Measurements from ENCODE around the gene BOLA2B.

BOLA2B gene

DNA sequence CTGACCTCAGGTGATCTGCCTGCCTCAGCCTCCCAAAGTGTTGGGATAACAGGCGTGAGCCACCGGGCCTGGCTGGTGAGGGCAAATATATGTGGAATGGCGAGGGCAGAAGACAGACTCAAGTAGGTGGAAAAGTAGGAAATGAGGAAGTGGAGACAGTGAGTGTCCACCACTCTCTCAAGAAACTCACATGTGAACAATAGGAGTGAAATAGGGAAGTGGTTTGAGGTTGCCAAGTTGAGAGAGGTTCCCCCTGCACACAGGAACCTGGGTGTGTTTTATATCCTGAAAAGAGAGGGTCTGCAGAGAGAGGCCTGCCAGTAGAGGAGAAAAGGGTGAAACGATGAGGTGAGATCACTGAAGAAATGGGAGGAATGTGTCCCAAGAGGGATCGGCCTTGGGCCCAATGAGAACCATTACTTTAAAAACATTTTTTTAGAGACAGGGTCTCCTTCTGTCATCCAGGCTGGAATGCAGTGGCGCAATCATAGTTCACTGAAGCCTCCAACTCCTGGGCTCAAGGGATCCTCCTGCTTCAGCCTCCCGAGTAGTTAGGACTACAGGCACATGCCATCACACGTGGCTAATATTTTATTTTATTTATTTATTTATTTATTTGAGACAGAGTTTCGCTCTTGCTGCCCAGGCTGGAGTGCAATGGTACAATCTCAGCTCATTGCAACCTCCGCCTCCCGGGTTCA, 27.1 kb downstream of the BOLA2B start:
- no peaks in the 10 kb centered on the region for H3K27me3 ChIP-seq (ENCODE audit: control insufficient read depth in 1 of 2, insufficient read depth in 2 of 2, low read length in 2 of 2)
- H3K9me3 ChIP-seq (ENCODE audit: control insufficient read depth in 1 of 2, low read length in 2 of 2): no peaks in the 10 kb centered on the region
- no peak overlapping the region for H3K27ac ChIP-seq (ENCODE audit: low read depth, low read length)
- H3K9ac ChIP-seq (ENCODE audit: low read depth in 1 of 2, low read length in 2 of 2): no peak overlapping the region
- no peaks in the 10 kb centered on the region for H3K36me3 ChIP-seq (ENCODE audit: control insufficient read depth in 1 of 2, insufficient read depth in 2 of 2, low read length in 2 of 2)
- H3K4me3 ChIP-seq (ENCODE audit: low read depth in 1 of 2, low read length in 2 of 2): no peak overlapping the region
- H3K4me1 ChIP-seq (ENCODE audit: control insufficient read depth in 1 of 2, insufficient read depth in 2 of 2, low read length in 2 of 2): no peaks in the 10 kb centered on the region

DNA sequence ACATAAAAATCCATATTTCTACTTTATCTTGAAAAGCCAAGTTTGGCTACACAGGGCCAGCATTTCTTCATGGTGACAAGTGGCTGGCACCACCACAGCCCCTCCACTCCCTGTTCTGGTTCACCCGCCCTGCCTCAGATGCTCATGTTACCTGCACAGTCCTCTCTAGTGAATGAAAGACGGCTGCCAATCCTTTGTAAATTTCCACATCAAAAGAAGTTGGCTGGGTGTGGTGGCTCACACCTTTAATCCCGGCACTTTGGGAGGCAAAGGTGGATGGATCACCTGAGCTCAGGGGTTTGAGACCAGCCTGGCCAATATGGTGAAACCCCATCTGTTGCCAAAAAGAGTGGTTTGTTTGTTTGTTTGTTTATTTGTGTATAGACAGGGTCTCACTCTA, 29.9 kb downstream of the BOLA2B start:
- H3K27me3 ChIP-seq (ENCODE audit: control insufficient read depth in 1 of 2, insufficient read depth in 2 of 2, low read length in 2 of 2): no peaks in the 10 kb centered on the region
- no peak overlapping the region for H3K4me3 ChIP-seq (ENCODE audit: low read depth in 1 of 2, low read length in 2 of 2)
- H3K4me1 ChIP-seq (ENCODE audit: control insufficient read depth in 1 of 2, insufficient read depth in 2 of 2, low read length in 2 of 2): no peaks in the 10 kb centered on the region

DNA sequence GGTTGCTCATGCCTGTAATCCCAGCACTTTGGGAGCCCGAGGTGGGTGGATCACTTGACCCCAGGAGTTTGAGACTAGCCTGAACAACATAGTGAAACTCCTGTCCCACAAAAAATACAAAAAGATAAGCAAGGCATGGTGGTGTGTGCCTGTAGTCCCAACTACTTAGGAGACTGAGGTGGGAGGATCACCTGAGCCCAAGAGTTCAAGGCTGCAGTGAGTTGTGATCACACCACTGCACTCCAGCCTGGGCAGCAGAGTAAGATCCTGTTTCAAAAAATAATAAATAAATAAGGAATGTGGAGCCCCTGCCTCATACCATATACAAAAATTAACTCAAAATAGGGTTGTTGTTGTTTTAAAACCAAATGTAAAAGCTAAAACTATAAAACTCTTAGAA, 36.3 kb downstream of the BOLA2B start:
- H3K9me3 ChIP-seq (ENCODE audit: control insufficient read depth in 1 of 2, low read length in 2 of 2): no peaks in the 10 kb centered on the region
- H3K27ac ChIP-seq (ENCODE audit: low read depth, low read length): no peak overlapping the region
- H3K9ac ChIP-seq (ENCODE audit: low read depth in 1 of 2, low read length in 2 of 2): no peak overlapping the region
- no peaks in the 10 kb centered on the region for H3K4me1 ChIP-seq (ENCODE audit: control insufficient read depth in 1 of 2, insufficient read depth in 2 of 2, low read length in 2 of 2)
- H3K36me3 ChIP-seq (ENCODE audit: control insufficient read depth in 1 of 2, insufficient read depth in 2 of 2, low read length in 2 of 2): no peaks in the 10 kb centered on the region
- H3K4me3 ChIP-seq (ENCODE audit: low read depth in 1 of 2, low read length in 2 of 2): no peak overlapping the region
- H3K27me3 ChIP-seq (ENCODE audit: control insufficient read depth in 1 of 2, insufficient read depth in 2 of 2, low read length in 2 of 2): no peaks in the 10 kb centered on the region

More for the DNA sequence above, 29.9 kb downstream of the BOLA2B start:
- Histone ChIP-seq H3K9me3 (ENCODE audit: control insufficient read depth in 1 of 2, low read length in 2 of 2) (no peaks in the 10 kb centered on the region), H3K36me3 (ENCODE audit: control insufficient read depth in 1 of 2, insufficient read depth in 2 of 2, low read length in 2 of 2) (no peaks in the 10 kb centered on the region), H3K27ac (ENCODE audit: low read depth, low read length) (no peak overlapping the region), H3K9ac (ENCODE audit: low read depth in 1 of 2, low read length in 2 of 2) (no peak overlapping the region)

DNA sequence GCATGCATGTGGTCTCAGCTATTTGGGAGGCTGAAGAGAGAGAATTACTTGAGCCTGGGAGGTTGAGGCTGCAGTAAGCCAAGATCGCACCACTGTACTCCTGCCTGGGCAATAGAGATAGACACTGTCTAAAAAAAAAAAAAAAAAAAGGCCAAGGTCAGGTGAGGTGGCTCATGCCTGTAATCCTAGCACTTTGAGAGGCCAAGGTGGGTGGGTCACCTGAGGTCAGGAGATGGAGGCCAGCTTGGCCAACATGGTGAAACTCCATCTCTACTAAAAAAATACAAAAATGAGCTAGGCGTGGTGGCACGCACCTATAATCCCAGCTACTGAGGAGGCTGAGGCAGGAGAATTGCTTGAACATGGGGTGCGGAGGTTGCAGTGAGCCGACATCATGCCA, 38.3 kb downstream of the BOLA2B start:
- Histone ChIP-seq H3K9me3 (ENCODE audit: control insufficient read depth in 1 of 2, low read length in 2 of 2) (no peaks in the 10 kb centered on the region), H3K9ac (ENCODE audit: low read depth in 1 of 2, low read length in 2 of 2) (no peak overlapping the region), H3K4me1 (ENCODE audit: control insufficient read depth in 1 of 2, insufficient read depth in 2 of 2, low read length in 2 of 2) (no peaks in the 10 kb centered on the region), H3K27ac (ENCODE audit: low read depth, low read length) (no peak overlapping the region), H3K4me3 (ENCODE audit: low read depth in 1 of 2, low read length in 2 of 2) (no peak overlapping the region), H3K36me3 (ENCODE audit: control insufficient read depth in 1 of 2, insufficient read depth in 2 of 2, low read length in 2 of 2) (no peaks in the 10 kb centered on the region), H3K27me3 (ENCODE audit: control insufficient read depth in 1 of 2, insufficient read depth in 2 of 2, low read length in 2 of 2) (no peaks in the 10 kb centered on the region)

DNA sequence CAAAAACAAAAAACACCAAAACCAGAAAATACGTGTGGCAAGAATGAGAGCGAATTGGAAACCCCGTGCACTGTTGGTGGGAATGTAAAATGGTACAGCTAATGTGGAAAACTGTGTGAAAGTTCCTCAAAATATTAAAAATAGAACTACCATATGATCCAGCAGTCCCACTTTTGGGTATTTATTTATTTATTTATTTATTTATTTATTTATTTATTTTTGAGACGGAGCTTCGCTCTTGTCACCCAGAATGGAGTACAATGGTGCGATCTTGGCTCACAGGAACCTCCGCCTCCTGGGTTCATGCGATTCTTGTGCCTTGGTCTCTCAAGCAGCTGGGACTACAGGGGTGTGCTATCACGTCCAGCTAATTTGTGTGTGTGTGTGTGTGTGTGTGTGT, 40.9 kb downstream of the BOLA2B start:
- Histone ChIP-seq H3K4me3 (ENCODE audit: low read depth in 1 of 2, low read length in 2 of 2) (no peak overlapping the region), H3K27ac (ENCODE audit: low read depth, low read length) (no peak overlapping the region), H3K9ac (ENCODE audit: low read depth in 1 of 2, low read length in 2 of 2) (no peak overlapping the region), H3K9me3 (ENCODE audit: control insufficient read depth in 1 of 2, low read length in 2 of 2) (peaks cover 0 to 11% of the 10 kb centered on the region in 2 donors), H3K36me3 (ENCODE audit: control insufficient read depth in 1 of 2, insufficient read depth in 2 of 2, low read length in 2 of 2) (no peaks in the 10 kb centered on the region), H3K27me3 (ENCODE audit: control insufficient read depth in 1 of 2, insufficient read depth in 2 of 2, low read length in 2 of 2) (no peaks in the 10 kb centered on the region), H3K4me1 (ENCODE audit: control insufficient read depth in 1 of 2, insufficient read depth in 2 of 2, low read length in 2 of 2) (no peaks in the 10 kb centered on the region)

DNA sequence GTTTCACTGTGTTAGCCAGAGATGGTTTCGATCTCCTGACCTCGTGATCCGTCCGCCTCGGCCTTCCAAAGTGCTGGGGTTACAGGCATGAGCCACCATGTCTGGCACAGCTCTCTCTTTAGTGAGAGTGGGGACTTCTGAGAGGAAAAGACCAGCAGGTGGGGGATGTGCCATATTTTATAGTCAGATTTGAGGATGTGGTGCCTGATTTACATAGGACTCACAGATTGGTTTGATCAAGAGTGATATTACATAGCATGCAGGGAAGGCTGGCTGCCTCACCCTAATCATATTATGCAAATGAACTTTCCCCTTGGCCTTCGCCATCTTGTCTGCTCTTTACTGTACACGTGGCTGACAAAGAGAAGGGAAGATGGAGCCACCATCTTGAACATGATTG, 42.4 kb downstream of the BOLA2B start:
- no peaks in the 10 kb centered on the region for H3K27me3 ChIP-seq (ENCODE audit: control insufficient read depth in 1 of 2, insufficient read depth in 2 of 2, low read length in 2 of 2)
- H3K4me3 ChIP-seq (ENCODE audit: low read depth in 1 of 2, low read length in 2 of 2): no peak overlapping the region
- H3K9me3 ChIP-seq (ENCODE audit: control insufficient read depth in 1 of 2, low read length in 2 of 2): peaks cover 0 to 11% of the 10 kb centered on the region in 2 donors
- no peak overlapping the region for H3K9ac ChIP-seq (ENCODE audit: low read depth in 1 of 2, low read length in 2 of 2)
- no peak overlapping the region for H3K27ac ChIP-seq (ENCODE audit: low read depth, low read length)
- H3K4me1 ChIP-seq (ENCODE audit: control insufficient read depth in 1 of 2, insufficient read depth in 2 of 2, low read length in 2 of 2): no peaks in the 10 kb centered on the region
- H3K36me3 ChIP-seq (ENCODE audit: control insufficient read depth in 1 of 2, insufficient read depth in 2 of 2, low read length in 2 of 2): no peaks in the 10 kb centered on the region

DNA sequence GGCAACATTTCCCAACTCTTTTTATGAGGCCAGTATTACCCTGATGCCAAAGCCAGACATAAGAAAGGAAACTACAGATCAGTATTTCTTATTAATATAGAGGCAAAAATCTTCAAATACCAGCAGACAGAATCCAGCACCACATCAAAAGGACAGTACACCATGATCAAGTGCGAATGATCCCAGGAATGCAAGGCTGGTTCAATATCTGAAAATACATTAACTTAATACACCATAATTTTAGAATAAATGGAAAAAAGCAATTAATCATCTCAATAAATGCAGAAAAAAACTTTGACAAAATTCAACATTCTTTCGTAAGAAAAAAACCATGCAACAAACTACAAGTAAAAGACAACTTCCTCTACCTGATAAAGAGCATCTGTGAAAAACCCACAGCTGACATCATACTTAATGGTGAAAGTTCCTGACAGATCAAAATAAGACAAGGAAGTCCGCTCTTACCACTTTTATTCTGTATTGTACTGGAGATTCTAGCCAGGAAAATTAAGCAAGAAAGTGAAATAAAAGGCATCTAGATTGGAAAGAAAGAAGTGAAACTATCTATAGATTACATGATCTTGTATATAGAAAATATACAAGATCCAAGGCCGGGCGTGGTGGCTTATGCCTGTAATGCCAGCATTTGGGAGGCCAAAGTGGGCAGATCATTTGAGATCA, 44.1 kb downstream of the BOLA2B start:
- H3K36me3 ChIP-seq (ENCODE audit: control insufficient read depth in 1 of 2, insufficient read depth in 2 of 2, low read length in 2 of 2): no peaks in the 10 kb centered on the region
- no peak overlapping the region for H3K9ac ChIP-seq (ENCODE audit: low read depth in 1 of 2, low read length in 2 of 2)
- H3K4me1 ChIP-seq (ENCODE audit: control insufficient read depth in 1 of 2, insufficient read depth in 2 of 2, low read length in 2 of 2): no peaks in the 10 kb centered on the region
- no peak overlapping the region for H3K27ac ChIP-seq (ENCODE audit: low read depth, low read length)
- H3K9me3 ChIP-seq (ENCODE audit: control insufficient read depth in 1 of 2, low read length in 2 of 2): peaks cover 0 to 11% of the 10 kb centered on the region in 2 donors
- H3K4me3 ChIP-seq (ENCODE audit: low read depth in 1 of 2, low read length in 2 of 2): no peak overlapping the region
- no peaks in the 10 kb centered on the region for H3K27me3 ChIP-seq (ENCODE audit: control insufficient read depth in 1 of 2, insufficient read depth in 2 of 2, low read length in 2 of 2)

DNA sequence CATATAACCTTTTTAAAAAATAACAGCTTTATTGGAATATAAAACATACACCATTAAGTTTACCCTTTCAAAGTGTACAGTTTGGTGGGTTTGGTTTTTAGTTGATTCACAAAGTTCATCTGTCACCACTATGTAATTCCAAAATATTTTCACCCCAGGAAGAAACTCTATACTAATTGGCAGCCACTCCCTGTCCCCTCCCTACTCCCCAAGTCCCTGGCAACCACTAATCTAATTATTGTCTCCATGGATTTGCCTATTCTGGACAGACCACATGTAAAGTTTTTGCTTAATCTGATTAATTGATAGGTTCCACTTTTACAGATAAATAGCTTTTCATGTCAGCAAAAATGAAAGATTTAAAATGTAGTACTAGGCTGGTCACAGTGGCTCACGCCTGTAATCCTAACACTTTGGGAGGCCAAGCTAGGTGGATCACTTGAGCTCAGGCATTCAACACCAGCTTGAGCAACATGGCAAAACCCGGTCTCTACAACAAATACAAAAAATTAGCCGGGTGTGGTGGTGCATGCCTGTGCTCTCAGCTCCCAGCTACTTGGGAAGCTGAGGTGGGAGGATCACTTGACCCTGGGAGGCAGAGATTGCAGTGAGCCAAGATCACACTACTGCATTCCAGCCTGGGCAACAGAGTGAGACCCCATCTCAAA, 45.5 kb downstream of the BOLA2B start:
- no peak overlapping the region for H3K4me3 ChIP-seq (ENCODE audit: low read depth in 1 of 2, low read length in 2 of 2)
- no peak overlapping the region for H3K27ac ChIP-seq (ENCODE audit: low read depth, low read length)
- peaks cover 0 to 11% of the 10 kb centered on the region in 2 donors for H3K9me3 ChIP-seq (ENCODE audit: control insufficient read depth in 1 of 2, low read length in 2 of 2)
- H3K9ac ChIP-seq (ENCODE audit: low read depth in 1 of 2, low read length in 2 of 2): no peak overlapping the region
- no peaks in the 10 kb centered on the region for H3K27me3 ChIP-seq (ENCODE audit: control insufficient read depth in 1 of 2, insufficient read depth in 2 of 2, low read length in 2 of 2)
- H3K4me1 ChIP-seq (ENCODE audit: control insufficient read depth in 1 of 2, insufficient read depth in 2 of 2, low read length in 2 of 2): no peaks in the 10 kb centered on the region
- no peaks in the 10 kb centered on the region for H3K36me3 ChIP-seq (ENCODE audit: control insufficient read depth in 1 of 2, insufficient read depth in 2 of 2, low read length in 2 of 2)

DNA sequence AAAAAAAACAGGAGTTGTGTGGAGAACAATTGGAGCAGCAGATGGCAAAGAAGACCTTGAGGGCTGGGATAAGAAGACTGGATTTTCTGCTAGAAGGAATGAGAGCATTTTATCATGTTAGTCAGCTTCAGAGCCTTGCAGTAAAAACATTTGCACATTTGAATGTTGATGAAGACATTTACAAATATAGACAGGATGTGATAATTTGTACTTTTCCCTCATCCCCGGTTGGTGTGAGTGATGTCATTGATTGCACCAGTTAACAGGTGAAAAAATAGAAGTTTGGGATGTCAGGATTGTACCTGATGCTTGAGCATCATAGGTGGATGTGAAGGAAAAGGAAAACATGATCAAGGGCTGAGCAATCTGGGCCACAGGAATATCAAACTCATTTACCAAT, 47.8 kb downstream of the BOLA2B start:
- Histone ChIP-seq H3K27me3 (ENCODE audit: control insufficient read depth in 1 of 2, insufficient read depth in 2 of 2, low read length in 2 of 2) (no peaks in the 10 kb centered on the region), H3K4me3 (ENCODE audit: low read depth in 1 of 2, low read length in 2 of 2) (no peak overlapping the region), H3K27ac (ENCODE audit: low read depth, low read length) (no peak overlapping the region), H3K36me3 (ENCODE audit: control insufficient read depth in 1 of 2, insufficient read depth in 2 of 2, low read length in 2 of 2) (no peaks in the 10 kb centered on the region), H3K9ac (ENCODE audit: low read depth in 1 of 2, low read length in 2 of 2) (no peak overlapping the region), H3K9me3 (ENCODE audit: control insufficient read depth in 1 of 2, low read length in 2 of 2) (peaks cover 0 to 11% of the 10 kb centered on the region in 2 donors), H3K4me1 (ENCODE audit: control insufficient read depth in 1 of 2, insufficient read depth in 2 of 2, low read length in 2 of 2) (no peaks in the 10 kb centered on the region)

DNA sequence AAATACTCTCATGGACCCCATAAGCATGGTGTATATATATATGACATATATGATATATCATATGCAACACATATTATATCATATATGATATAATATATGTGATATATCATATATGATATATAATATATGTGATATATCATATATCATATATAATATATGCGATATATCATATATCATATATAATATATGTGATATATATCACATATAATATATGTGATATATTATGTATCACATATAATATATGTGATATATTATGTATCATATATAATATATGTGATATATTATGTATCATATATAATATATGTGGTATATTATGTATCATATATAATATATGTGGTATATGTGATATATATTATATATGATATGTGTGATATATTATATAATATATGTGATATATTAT, 48.5 kb downstream of the BOLA2B start:
- H3K9me3 ChIP-seq (ENCODE audit: control insufficient read depth in 1 of 2, low read length in 2 of 2): peaks cover 0 to 11% of the 10 kb centered on the region in 2 donors
- no peak overlapping the region for H3K9ac ChIP-seq (ENCODE audit: low read depth in 1 of 2, low read length in 2 of 2)
- no peaks in the 10 kb centered on the region for H3K36me3 ChIP-seq (ENCODE audit: control insufficient read depth in 1 of 2, insufficient read depth in 2 of 2, low read length in 2 of 2)
- no peak overlapping the region for H3K4me3 ChIP-seq (ENCODE audit: low read depth in 1 of 2, low read length in 2 of 2)
- no peaks in the 10 kb centered on the region for H3K27me3 ChIP-seq (ENCODE audit: control insufficient read depth in 1 of 2, insufficient read depth in 2 of 2, low read length in 2 of 2)
- H3K4me1 ChIP-seq (ENCODE audit: control insufficient read depth in 1 of 2, insufficient read depth in 2 of 2, low read length in 2 of 2): peaks cover 2 to 6% of the 10 kb centered on the region in 2 donors
- H3K27ac ChIP-seq (ENCODE audit: low read depth, low read length): no peak overlapping the region

Data from duodenal mucosa (tissue), 2 donors.